Neuronal stem cell (in vitro differentiated cells): ENCODE results near the gene CFAP57.

ENCODE experiments used
- DNase-seq: peaks from one replicate; pipeline ENCODE4 v3.0.0-alpha.2; 2013; ENCODE audit warnings: low spot score
- H2AFZ ChIP-seq: one replicate; pipeline ENCODE4 v1.6.1; 2013; ENCODE audit warnings: mild to moderate bottlenecking, low read length, inconsistent platforms
- H2AK5ac ChIP-seq: 2 replicates; pipeline ENCODE4 v1.6.1; 2013; ENCODE audit warnings: low read depth, mild to moderate bottlenecking, inconsistent platforms, low read length, moderate library complexity, mixed read lengths
- H2BK120ac ChIP-seq: 2 replicates; pipeline ENCODE4 v1.6.1; 2013; ENCODE audit warnings: low read depth, mild to moderate bottlenecking, inconsistent platforms, low read length, moderate library complexity, mixed read lengths
- H2BK12ac ChIP-seq: one replicate; pipeline ENCODE4 v1.6.1; 2013; ENCODE audit warnings: low read length, inconsistent platforms
- H2BK15ac ChIP-seq: 2 replicates; pipeline ENCODE4 v1.6.1; 2013; ENCODE audit warnings: mild to moderate bottlenecking, low read length, inconsistent platforms, mixed read lengths
- H2BK5ac ChIP-seq: one replicate; pipeline ENCODE4 v1.6.1; 2013; ENCODE audit warnings: inconsistent platforms, mild to moderate bottlenecking, low read length, moderate library complexity
- H3K14ac ChIP-seq: one replicate; pipeline ENCODE4 v1.6.1; 2013; ENCODE audit warnings: low read length, inconsistent platforms
- H3K18ac ChIP-seq: 2 replicates; pipeline ENCODE4 v1.6.1; 2013; ENCODE audit warnings: low read length, inconsistent platforms
- H3K23ac ChIP-seq: 2 replicates; pipeline ENCODE4 v1.6.1; 2013; ENCODE audit warnings: low read depth, mild to moderate bottlenecking, mixed read lengths, low read length, inconsistent platforms; ENCODE audit not compliant: poor library complexity
- H3K27ac ChIP-seq: replicated peaks from 3 replicates; pipeline ENCODE4 v1.5.1; 2013; ENCODE audit warnings: low read length, inconsistent platforms
- H3K27me3 ChIP-seq, 3 experiments: 2 replicates each; pipeline ENCODE4 v1.6.1; 2013; ENCODE audit warnings: low read length in 3 of 3, mild to moderate bottlenecking in 2 of 3, inconsistent platforms in 1 of 3, low read depth in 1 of 3, mixed read lengths in 1 of 3, moderate library complexity in 1 of 3; ENCODE audit not compliant: control insufficient read depth in 3 of 3, insufficient read depth in 3 of 3
- H3K36me3 ChIP-seq, 2 donors: replicated peaks in 1 of 2; 2 replicates each; pipeline ENCODE4 v1.6.1; 2013; ENCODE audit warnings: low read length in 2 of 2; ENCODE audit not compliant: control insufficient read depth in 2 of 2, insufficient read depth in 2 of 2
- H3K4ac ChIP-seq: 2 replicates; pipeline ENCODE4 v1.6.1; 2013; ENCODE audit warnings: inconsistent platforms, mild to moderate bottlenecking, low read length, moderate library complexity
- H3K4me1 ChIP-seq, 2 donors: 1 replicate in 1 of 2; 2 replicates in 1 of 2; pipeline ENCODE4 v1.6.1; 2013; ENCODE audit warnings: low read length in 2 of 2, low read depth in 1 of 2; ENCODE audit not compliant: control insufficient read depth in 2 of 2, insufficient read depth in 1 of 2
- H3K4me2 ChIP-seq: one replicate; pipeline ENCODE4 v1.6.1; 2013; ENCODE audit warnings: mild to moderate bottlenecking, low read length, inconsistent platforms; ENCODE audit not compliant: insufficient read depth, poor library complexity, severe bottlenecking
- H3K4me3 ChIP-seq, 2 donors: 2 replicates each; pipeline ENCODE4 v1.5.1; 2013; ENCODE audit warnings: low read length in 2 of 2, mild to moderate bottlenecking in 2 of 2, inconsistent platforms in 1 of 2, moderate library complexity in 1 of 2
- H3K79me1 ChIP-seq: one replicate; pipeline ENCODE4 v1.6.1; 2013; ENCODE audit warnings: low read depth, mild to moderate bottlenecking, inconsistent platforms, low read length, moderate library complexity
- H3K9ac ChIP-seq: one replicate; pipeline ENCODE4 v1.6.1; 2013; ENCODE audit warnings: mild to moderate bottlenecking, low read depth, low read length, inconsistent platforms; ENCODE audit not compliant: poor library complexity
- H3K9me3 ChIP-seq, 2 donors: replicated peaks in 1 of 2; 2 replicates each; pipeline versions ENCODE3 to v1.6.1; 2013; ENCODE audit warnings: low read length in 2 of 2, mild to moderate bottlenecking in 2 of 2, inconsistent platforms in 1 of 2, low read depth in 1 of 2, mixed read lengths in 1 of 2, moderate library complexity in 1 of 2; ENCODE audit not compliant: control insufficient read depth in 2 of 2, insufficient read depth in 1 of 2
- H4K8ac ChIP-seq: one replicate; pipeline ENCODE4 v1.6.1; 2013; ENCODE audit warnings: low read depth, mild to moderate bottlenecking, inconsistent platforms, low read length, moderate library complexity
- H4K91ac ChIP-seq: one replicate; pipeline ENCODE4 v1.6.1; 2013; ENCODE audit warnings: low read length, low read depth, mild to moderate bottlenecking, inconsistent platforms; ENCODE audit not compliant: poor library complexity
- WGBS, 2 donors: extraction: QIAGEN DNeasy Blood & Tissue Kit; methylation state at CpG; one replicate each; pipeline ENCODE4 v1.1.7; 2013; ENCODE audit warnings: missing lambda C conversion rate in 2 of 2, mixed read lengths in 1 of 2; ENCODE audit not compliant: insufficient read length in 2 of 2, insufficient replicate concordance in 1 of 2; ENCODE audit errors: extremely low coverage in 2 of 2; 5-methylcytosine and 5-hydroxymethylcytosine counted together

The CFAP57 gene

GRCh38 chr1:43288058-43288784, 116.1 kb downstream of the CFAP57 start:
- no peak for DNase-seq
- no peaks in the 10 kb centered on the region for H3K36me3 ChIP-seq
- H2AFZ ChIP-seq, result no peak overlapping the region
- H3K23ac ChIP-seq, result no peak overlapping the region
- H3K18ac ChIP-seq, result no peak overlapping the region
- peaks cover 0 to 32% (median 6%) of the 10 kb centered on the region in 3 experiments for H3K27me3 ChIP-seq
- H2AK5ac ChIP-seq, result no peak overlapping the region
- H3K4me2 ChIP-seq, result no peak overlapping the region
- H2BK5ac ChIP-seq, result no peak overlapping the region
- no peak overlapping the region for H2BK120ac ChIP-seq
- H3K79me1 ChIP-seq, result no peaks in the 10 kb centered on the region
- no peak overlapping the region for H3K4ac ChIP-seq
- no CpG with 5 or more reads among the region's 9 CpGs for WGBS, 2 donors
- H3K27ac ChIP-seq, result no peak overlapping the region
- H4K91ac ChIP-seq, result no peak overlapping the region
- H2BK12ac ChIP-seq, result no peak overlapping the region
- H4K8ac ChIP-seq, result no peak overlapping the region
- H3K14ac ChIP-seq, result no peak overlapping the region
- H3K9me3 ChIP-seq, result no peaks in the 10 kb centered on the region
- no peak overlapping the region for H2BK15ac ChIP-seq
- peaks cover 0 to 12% of the 10 kb centered on the region in 2 donors for H3K4me1 ChIP-seq
- H3K9ac ChIP-seq, result no peak overlapping the region
- no peak overlapping the region for H3K4me3 ChIP-seq

- H3K4me3 ChIP-seq, result no peak overlapping the region
- no peaks in the 10 kb centered on the region for H3K79me1 ChIP-seq
- H2BK15ac ChIP-seq, result no peak overlapping the region
- H3K9me3 ChIP-seq, result no peaks in the 10 kb centered on the region
- H2BK12ac ChIP-seq, result no peak overlapping the region
- peaks cover 0 to 32% (median 6%) of the 10 kb centered on the region in 3 experiments for H3K27me3 ChIP-seq
- H3K4ac ChIP-seq, result no peak overlapping the region
- H2AFZ ChIP-seq, result no peak overlapping the region
- H3K4me1 ChIP-seq, result peaks cover 0 to 12% of the 10 kb centered on the region in 2 donors
- no peaks in the 10 kb centered on the region for H3K36me3 ChIP-seq
- no peak overlapping the region for H4K91ac ChIP-seq
- H3K14ac ChIP-seq, result no peak overlapping the region
- H3K18ac ChIP-seq, result no peak overlapping the region
- no peak overlapping the region for H2AK5ac ChIP-seq
- no peak overlapping the region for H2BK5ac ChIP-seq
- no peak overlapping the region for H3K9ac ChIP-seq
- no CpG with 5 or more reads among the region's 12 CpGs for WGBS, 2 donors
- H4K8ac ChIP-seq, result no peak overlapping the region
- H3K4me2 ChIP-seq, result no peak overlapping the region
- no peak overlapping the region for H3K27ac ChIP-seq
- no peak overlapping the region for H3K23ac ChIP-seq
- no peak overlapping the region for H2BK120ac ChIP-seq
- no peak for DNase-seq
Measured at GRCh38 chr1:43288785-43289706, 116.9 kb downstream of the CFAP57 start.

GRCh38 chr1:43292216-43292615, 120.1 kb downstream of the CFAP57 start:
- no peak overlapping the region for H2BK120ac ChIP-seq
- no peak overlapping the region for H4K91ac ChIP-seq
- H2AK5ac ChIP-seq, result no peak overlapping the region
- H3K9ac ChIP-seq, result no peak overlapping the region
- WGBS, 2 donors, result no CpG with 5 or more reads among the region's 7 CpGs
- no peak overlapping the region for H3K18ac ChIP-seq
- no peak overlapping the region for H4K8ac ChIP-seq
- no peaks in the 10 kb centered on the region for H3K36me3 ChIP-seq
- H3K79me1 ChIP-seq, result no peaks in the 10 kb centered on the region
- no peak overlapping the region for H2AFZ ChIP-seq
- H3K4me3 ChIP-seq, result no peak overlapping the region
- H3K4ac ChIP-seq, result no peak overlapping the region
- H3K4me1 ChIP-seq, result peaks cover 4 to 16% of the 10 kb centered on the region in 2 donors
- H3K27ac ChIP-seq, result no peak overlapping the region
- H2BK15ac ChIP-seq, result no peak overlapping the region
- no peak overlapping the region for H2BK12ac ChIP-seq
- H3K14ac ChIP-seq, result no peak overlapping the region
- H3K23ac ChIP-seq, result no peak overlapping the region
- H3K27me3 ChIP-seq, result peaks cover 0 to 20% (median 2%) of the 10 kb centered on the region in 3 experiments
- H3K4me2 ChIP-seq, result no peak overlapping the region
- H2BK5ac ChIP-seq, result no peak overlapping the region
- no peaks in the 10 kb centered on the region for H3K9me3 ChIP-seq
- no peak for DNase-seq

- peaks cover 0 to 19% (median 2%) of the 10 kb centered on the region in 3 experiments for H3K27me3 ChIP-seq
- no peak overlapping the region for H4K91ac ChIP-seq
- H2BK12ac ChIP-seq, result no peak overlapping the region
- peak overlapping the region; percentile 13 for H2AK5ac ChIP-seq
- no peak overlapping the region for H2BK5ac ChIP-seq
- H3K36me3 ChIP-seq, result no peaks in the 10 kb centered on the region
- no peak overlapping the region for H2AFZ ChIP-seq
- H3K27ac ChIP-seq, result no peak overlapping the region
- H2BK120ac ChIP-seq, result no peak overlapping the region
- H3K79me1 ChIP-seq, result no peaks in the 10 kb centered on the region
- no CpG with 5 or more reads among the region's 5 CpGs for WGBS, 2 donors
- H3K9me3 ChIP-seq, result no peaks in the 10 kb centered on the region
- H4K8ac ChIP-seq, result no peak overlapping the region
- no peak for DNase-seq
- no peak overlapping the region for H3K4me3 ChIP-seq
- no peak overlapping the region for H3K14ac ChIP-seq
- no peak overlapping the region for H3K4me2 ChIP-seq
- H3K4ac ChIP-seq, result no peak overlapping the region
- H2BK15ac ChIP-seq, result no peak overlapping the region
- peaks cover 4 to 16% of the 10 kb centered on the region in 2 donors for H3K4me1 ChIP-seq
- H3K9ac ChIP-seq, result no peak overlapping the region
- H3K23ac ChIP-seq, result no peak overlapping the region
- no peak overlapping the region for H3K18ac ChIP-seq
Measured at GRCh38 chr1:43292679-43293078, 120.5 kb downstream of the CFAP57 start.
